Measurements from ENCODE around the gene ADAM17.

The ADAM17 gene

GRCh38 chr2:9578467-9579235, 23.0 kb upstream of the ADAM17 start:
- no peak for DNase-seq (ENCODE audit: low spot score)
- TF ChIP-seq CTCF (IDR thresholded peaks at IDR 0.05; ENCODE audit: extremely low read depth, missing control alignments), result no peak

- TF ChIP-seq CTCF (IDR thresholded peaks at IDR 0.05; ENCODE audit: extremely low read depth, missing control alignments), result no peak
- no peak for DNase-seq (ENCODE audit: low spot score)
These were observed 18.7 kb upstream of the ADAM17 start for GRCh38 chr2:9574331-9574730.

- no peak for TF ChIP-seq CTCF (IDR thresholded peaks at IDR 0.05; ENCODE audit: extremely low read depth, missing control alignments)
- no peak for DNase-seq (ENCODE audit: low spot score)
These were observed 18.2 kb upstream of the ADAM17 start for GRCh38 chr2:9573840-9574239.

- no peak for TF ChIP-seq CTCF (IDR thresholded peaks at IDR 0.05; ENCODE audit: extremely low read depth, missing control alignments)
- no peak for DNase-seq (ENCODE audit: low spot score)
These were observed 17.5 kb upstream of the ADAM17 start for GRCh38 chr2:9573013-9573720.

- TF ChIP-seq CTCF (IDR thresholded peaks at IDR 0.05; ENCODE audit: extremely low read depth, missing control alignments), result no peak
- DNase-seq (ENCODE audit: low spot score), result no peak
These were observed 14.8 kb upstream of the ADAM17 start for GRCh38 chr2:9570182-9571060.

- no peak for TF ChIP-seq CTCF (IDR thresholded peaks at IDR 0.05; ENCODE audit: extremely low read depth, missing control alignments)
- DNase-seq (ENCODE audit: low spot score), result no peak
These were observed 10.0 kb upstream of the ADAM17 start for GRCh38 chr2:9565436-9566153.

All from GM20000 (cell line).